Anterior cingulate cortex (tissue), 58 donors: ENCODE results near the gene PLD2.
"Not testable (repeated sequence)": the region's sequence is repeated elsewhere in the genome, so short reads cannot be mapped to it uniquely, and the experiment has no call there.

Source experiments
- DNase-seq, 58 donors: peaks; one replicate each; lab custom pipeline; 2025; lab: John Stamatoyannopoulos, UW

The PLD2 gene

GRCh38 chr17:4854111-4854681 lies 47.2 kb downstream of the PLD2 start:
- peak in 2 of 58 donors; percentile 9 to 14 for DNase-seq

- peak in 9 of 58 donors; percentile 9 to 69 (median 34) for DNase-seq
Measured at GRCh38 chr17:4856271-4856936, 49.5 kb downstream of the PLD2 start.

GRCh38 chr17:4856937-4857314 lies 50.0 kb downstream of the PLD2 start:
- peak in 42 of 58 donors; percentile 14 to 85 (median 56) for DNase-seq

GRCh38 chr17:4857347-4857746 lies 50.4 kb downstream of the PLD2 start:
- DNase-seq = not testable (repeated sequence)

- peak in 47 of 58 donors; percentile 12 to 87 (median 64) for DNase-seq
Measured at GRCh38 chr17:4858068-4858881, 51.3 kb downstream of the PLD2 start.

GRCh38 chr17:4858882-4859260 lies 51.9 kb downstream of the PLD2 start:
- DNase-seq = peak in 43 of 58 donors; percentile 11 to 77 (median 39)

GRCh38 chr17:4859816-4860625 lies 53.1 kb downstream of the PLD2 start:
- DNase-seq = peak in 8 of 58 donors; percentile 10 to 69 (median 34)

GRCh38 chr17:4860651-4861050 lies 53.7 kb downstream of the PLD2 start:
- DNase-seq = peak in 1 of 58 donors; percentile 26

GRCh38 chr17:4861052-4861451 lies 54.1 kb downstream of the PLD2 start:
- DNase-seq = peak in 5 of 58 donors; percentile 14 to 44 (median 22)

- no peak for DNase-seq
Measured at GRCh38 chr17:4862720-4863119, 55.8 kb downstream of the PLD2 start.

- DNase-seq = no peak
Measured at GRCh38 chr17:4863321-4863720, 56.4 kb downstream of the PLD2 start.

- DNase-seq = not testable (repeated sequence)
Measured at GRCh38 chr17:4867535-4867934, 60.6 kb downstream of the PLD2 start.

GRCh38 chr17:4869058-4869998 lies 62.4 kb downstream of the PLD2 start:
- not testable (repeated sequence) for DNase-seq

- DNase-seq = no peak
Measured at GRCh38 chr17:4870855-4871254, 63.9 kb downstream of the PLD2 start.

- DNase-seq = peak in 27 of 58 donors; percentile 6 to 67 (median 24)
Measured at GRCh38 chr17:4872786-4873185, 65.8 kb downstream of the PLD2 start.
